Measurements from ENCODE around the gene MAOA. TPM values are rescaled to one million over a fixed set of nuclear protein-coding genes. Genes with fewer than 3 reads are reported as not detected.
"Not testable (repeated sequence)": the region's sequence is repeated elsewhere in the genome, so short reads cannot be mapped to it uniquely, and the experiment has no call there.

MAOA gene
- polyA plus RNA-seq, 12 donors = 0.34 to 7.3 (median 0.92) TPM; not detected in 1

DNA sequence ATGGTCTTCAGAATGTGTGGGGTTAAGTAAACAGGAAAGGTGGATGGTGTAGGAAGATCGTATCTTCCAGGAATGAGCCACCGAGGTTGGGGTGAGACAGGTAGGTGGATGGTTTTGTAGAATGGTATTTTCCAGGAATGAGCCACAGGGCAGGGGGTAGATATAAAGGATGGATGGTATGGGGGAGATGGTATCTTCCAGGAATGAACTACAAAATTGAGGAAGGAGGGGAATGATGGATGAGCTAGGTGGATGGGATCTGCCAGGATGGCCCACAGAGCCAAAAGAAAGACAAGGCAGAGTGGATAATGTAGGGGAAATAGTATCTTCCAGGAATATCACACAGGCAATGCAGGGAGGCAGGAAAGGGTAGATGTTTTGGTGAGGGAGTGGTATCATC, 60.0 kb downstream of the MAOA start:
- DNase-seq = no peak

DNA sequence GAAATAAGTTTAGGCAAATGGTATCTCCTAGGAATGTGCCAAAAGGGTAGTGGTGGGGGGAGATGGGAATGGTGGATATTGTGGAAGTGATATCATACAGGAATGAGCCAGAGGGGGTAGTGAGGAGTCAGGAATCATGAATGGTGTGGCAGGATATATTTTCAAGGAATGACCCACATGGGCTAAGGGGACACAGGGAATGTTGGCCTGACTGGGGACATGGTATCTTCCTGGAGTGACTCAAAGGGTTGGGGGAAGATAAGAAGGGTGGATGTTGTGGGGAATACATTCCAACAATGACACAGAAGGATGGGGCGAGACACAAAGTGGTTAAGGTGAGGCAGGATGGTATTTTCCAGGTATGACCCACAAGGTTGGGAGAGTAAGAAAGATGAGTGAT, 60.6 kb downstream of the MAOA start:
- DNase-seq = no peak

DNA sequence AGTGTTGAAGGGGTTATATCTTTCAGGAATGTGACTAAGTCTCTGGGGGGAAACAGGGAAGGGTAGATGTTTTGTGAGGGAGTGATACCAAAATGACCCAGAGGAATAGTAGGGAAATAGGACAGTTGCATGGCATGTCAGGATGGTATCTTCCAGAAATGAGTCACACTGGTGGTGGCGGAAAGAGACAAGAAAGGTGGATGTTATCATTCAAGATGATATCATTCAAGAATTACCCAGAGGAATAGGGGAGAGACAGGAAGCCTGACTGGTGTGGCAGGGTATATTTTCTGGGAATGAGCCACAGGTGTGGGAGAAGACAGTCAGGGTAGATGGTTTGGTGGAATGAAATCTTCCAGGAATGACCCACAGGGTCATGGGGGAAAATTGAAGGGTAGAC, 61.1 kb downstream of the MAOA start:
- DNase-seq = no peak

DNA sequence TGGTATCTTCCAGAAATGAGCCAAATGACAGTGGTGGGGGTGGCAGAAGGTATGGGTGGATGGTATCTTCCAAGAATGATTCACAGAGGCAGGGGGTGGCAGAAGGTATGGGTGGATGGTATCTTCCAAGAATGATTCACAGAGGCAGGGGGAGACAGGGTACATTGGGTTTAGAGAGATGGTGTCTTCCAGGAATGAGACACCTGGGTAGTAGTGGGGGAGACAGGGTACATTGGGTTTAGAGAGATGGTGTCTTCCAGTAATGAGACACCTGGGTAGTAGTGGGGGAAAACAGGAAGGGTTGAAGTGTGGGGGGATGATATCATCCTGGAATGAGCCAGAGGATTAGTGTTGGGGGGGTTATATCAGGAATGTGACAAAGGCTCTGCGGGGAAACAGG, 62.0 kb downstream of the MAOA start:
- no peak for DNase-seq

DNA sequence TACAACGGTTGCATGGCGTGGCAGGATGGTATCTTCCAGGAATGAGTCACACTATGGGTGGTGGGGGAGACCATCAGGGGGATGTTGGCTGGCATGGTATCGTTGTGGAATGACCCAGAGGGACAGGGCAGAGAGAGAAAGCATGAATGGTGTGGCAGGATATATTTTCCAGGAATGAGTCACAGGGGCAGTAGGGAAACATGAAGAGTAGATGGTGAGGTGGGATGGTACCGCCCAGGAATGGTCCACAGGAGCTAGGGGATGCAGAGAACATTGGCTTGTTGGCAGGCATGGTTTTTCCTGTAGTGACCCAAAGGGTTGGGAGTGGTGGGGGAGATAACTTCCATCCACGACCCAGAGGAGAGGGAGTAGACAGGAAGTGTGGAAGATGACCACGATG, 62.4 kb downstream of the MAOA start:
- DNase-seq = no peak

DNA sequence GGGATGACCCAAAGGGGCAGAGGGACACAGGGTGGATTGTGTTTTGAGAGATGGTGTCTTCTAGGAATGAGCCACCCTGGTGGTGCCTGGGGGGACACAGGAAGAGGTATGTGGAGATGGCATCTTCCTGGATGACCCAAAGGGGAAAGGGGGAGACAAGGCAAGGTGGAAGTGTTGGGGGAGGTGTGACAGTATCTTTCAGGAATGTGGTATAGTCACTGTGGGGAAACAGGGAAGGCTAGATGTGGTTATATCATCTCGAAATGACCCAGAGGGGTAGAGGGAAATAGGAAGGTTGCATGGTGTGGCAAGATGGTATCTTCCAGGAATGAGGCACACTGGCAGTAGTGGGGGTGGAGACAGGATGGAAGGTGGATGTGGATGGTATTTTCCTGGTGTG, 62.9 kb downstream of the MAOA start:
- no peak for DNase-seq

DNA sequence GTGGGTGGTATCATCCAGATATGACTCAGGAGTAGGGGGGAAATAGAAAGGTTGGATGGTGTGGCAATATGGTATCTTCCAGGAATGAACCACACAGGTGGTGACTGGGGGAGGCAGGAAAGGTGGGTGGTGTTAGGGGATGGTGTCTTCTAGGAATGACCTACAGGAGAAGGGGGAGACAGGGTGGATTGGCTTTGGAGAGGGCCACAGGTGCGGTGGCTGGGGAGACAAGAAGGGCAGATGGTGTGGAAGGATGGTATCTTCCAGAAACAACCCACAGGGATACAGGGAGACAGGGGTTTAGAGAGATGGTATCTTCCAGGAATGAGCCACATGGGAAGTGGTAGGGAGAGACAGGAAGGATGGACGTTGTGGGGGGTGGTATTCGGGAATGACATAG, 64.0 kb downstream of the MAOA start:
- no peak for DNase-seq

DNA sequence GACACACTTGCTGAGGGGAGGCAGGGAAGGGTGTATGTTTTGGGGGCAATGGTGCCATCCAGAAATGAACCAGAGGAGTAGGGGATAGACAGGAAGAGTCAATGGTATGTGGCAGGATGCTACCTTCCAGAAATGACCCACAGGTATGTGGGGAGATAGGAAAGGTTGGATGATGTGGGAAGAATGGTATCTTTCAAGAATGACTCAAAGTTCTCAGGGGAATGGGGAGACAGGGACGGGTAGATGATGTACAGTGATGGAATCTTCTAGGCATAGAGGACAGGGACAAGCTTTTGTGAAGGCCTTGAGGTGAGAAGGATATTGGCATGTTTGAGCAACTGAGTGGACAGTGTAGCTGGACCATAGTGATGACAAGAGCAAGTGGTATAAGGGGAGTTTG, 64.9 kb downstream of the MAOA start:
- no peak for DNase-seq

DNA sequence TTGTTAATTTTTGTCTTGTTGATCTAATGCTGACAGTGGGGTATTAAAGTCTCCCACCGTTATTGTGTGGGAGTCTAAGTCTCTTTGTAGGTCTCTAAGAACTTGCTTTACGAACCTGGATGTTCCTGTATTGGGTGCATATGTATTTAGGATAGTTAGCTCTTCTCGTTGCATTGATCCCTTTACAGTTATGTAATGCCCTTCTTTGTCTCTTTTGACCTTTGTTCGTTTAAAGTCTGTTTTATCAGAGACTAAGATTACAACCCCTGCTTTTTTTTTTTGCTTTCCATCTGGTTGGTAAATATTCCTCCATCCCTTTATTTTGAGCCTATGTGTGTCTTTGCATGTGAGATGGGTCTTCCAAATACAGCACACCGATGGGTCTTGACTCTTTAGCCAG, 69.1 kb downstream of the MAOA start:
- DNase-seq = not testable (repeated sequence)

DNA sequence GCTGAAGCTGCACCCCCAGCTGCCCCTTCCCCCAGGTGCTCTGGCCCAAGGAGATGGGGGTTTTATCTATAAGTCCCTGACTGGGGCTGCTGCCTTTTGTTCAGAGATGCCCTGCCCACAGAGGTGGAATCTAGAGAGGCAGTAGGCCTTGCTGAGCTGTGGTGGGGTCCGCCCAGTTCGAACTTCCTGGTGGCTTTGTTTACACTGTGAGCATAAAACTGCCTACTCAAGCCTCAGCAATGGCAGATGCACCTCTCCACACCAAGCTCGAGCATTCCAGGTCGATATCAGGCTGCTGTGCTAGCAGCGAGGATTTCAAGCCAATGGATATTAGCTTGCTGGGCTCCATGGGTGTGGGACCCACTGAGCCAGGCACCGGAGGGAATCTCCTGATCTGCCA, 71.2 kb downstream of the MAOA start:
- not testable (repeated sequence) for DNase-seq

DNA sequence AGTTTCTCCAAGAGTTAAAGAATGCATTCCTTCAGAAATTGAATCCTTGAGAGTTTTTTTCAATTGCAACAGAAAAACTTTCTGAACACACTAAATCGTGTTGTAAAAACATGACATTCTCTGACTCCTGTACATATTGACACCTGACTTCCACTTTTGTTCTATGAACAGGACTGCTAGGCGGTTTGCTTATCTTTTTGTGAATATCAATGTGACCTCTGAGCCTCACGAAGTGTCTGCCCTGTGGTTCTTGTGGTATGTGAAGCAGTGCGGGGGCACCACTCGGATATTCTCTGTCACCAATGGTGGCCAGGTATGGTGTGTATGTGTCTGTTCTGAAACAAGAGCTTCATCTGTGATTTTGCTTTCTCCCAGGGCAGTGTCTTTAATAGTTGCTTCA, 71.9 kb downstream of the MAOA start:
- no peak for DNase-seq

DNA sequence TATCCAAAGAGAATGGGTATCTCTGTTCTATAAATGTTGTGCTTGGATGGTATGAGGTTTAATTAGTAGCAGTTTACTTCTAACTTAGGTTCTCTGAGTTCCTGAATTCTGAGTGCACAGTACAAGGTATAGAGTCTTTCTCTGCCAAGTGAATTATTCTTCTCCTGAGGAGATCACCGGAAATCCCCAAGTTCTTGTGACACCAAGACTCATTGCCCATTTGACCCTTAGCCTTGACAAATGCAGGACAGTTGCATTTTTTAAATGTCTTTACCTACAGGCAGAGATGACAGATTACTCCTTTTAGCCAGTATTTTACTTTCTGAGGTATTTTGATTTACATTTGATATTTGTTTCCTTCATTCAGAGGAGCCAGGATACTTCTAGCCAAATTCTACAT, 72.9 kb downstream of the MAOA start:
- DNase-seq = no peak

DNA sequence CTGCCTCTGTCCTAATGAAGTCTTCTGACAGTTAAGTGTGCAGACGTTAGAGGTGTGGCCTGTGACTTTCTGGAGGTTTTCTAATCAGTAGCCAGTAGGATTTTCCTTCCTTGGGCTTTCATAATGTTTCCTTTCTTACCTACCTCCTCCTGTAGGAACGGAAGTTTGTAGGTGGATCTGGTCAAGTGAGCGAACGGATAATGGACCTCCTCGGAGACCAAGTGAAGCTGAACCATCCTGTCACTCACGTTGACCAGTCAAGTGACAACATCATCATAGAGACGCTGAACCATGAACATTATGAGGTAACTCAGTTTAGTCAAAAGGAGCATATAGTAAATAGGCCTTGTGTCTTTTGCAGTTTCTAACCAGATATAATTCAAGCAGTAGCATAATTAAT, 75.0 kb downstream of the MAOA start:
- no peak for DNase-seq

DNA sequence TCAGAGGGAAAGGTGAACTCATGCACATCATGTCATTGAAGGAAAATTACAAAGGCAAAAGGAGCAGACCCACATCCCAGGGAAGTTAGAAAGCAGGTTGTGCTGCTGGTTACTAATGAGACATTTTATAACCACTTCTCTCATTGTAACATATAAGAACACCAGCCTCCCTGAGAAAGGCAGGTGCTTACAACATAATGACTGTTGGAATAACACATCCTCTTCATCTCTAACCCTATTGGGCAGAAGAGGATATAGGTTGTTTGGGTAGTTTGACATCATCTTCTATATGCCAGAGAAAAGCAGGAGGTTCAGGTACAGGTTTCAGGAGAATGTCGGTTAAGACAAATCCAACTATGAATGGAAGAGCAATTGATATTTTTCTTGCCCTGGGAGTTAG, 77.6 kb downstream of the MAOA start:
- no peak for DNase-seq

DNA sequence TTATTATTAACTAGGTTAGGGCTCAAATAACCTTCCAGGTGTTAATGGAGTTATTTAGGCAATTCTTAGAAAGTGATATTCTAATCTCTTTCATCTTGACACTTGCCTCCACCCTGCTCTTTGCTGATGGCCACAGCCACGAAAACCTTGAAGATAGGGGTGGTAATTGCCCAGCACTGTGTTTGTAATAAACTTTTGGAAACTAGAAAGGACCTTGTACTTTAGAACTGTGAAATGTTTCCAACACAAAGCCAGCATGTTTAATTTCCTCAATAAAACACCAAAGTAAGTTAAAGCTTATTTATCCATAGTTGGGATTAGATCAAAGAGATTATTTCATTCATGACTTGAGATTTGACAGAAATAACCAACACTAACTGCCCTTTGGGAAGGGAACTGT, 78.3 kb downstream of the MAOA start:
- no peak for DNase-seq

DNA sequence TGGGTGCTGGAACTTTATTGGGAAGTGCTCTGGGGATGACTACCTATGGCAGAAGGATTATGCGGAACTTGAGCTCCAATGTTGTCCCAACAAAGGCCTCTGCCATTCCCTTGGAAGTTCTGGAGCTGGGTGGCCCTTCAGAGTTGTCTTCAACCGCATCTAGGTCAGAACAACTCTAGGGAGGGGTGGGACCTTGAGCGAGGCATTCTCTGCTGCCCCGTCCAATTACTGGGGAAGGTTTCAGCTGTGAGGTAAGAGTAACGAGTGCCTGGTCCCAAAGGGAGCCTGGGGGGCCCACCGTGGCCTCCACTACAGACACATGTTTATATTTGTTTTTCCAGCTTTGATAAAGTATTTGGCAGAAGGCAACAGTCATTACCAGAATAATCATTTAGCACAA, 79.4 kb downstream of the MAOA start:
- DNase-seq = no peak

DNA sequence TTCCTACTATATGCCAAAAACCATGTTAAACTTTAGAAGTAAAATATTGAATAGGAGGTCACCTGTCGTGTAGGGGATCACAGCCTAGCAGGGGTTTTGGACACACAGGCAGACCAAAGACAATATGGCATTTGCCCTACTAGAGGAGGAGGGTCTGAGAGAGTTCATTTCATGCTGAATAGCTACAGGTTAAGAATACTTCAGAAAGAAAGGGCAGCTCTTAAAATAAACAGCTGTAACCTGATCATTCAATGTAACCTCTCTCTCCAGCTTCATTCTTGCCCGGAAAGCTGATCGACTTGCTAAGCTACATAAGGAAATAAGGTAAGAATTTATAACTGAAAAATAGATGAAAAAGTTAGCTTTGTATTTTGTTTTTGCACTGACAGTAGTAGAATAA, 79.9 kb downstream of the MAOA start:
- no peak for DNase-seq

DNA sequence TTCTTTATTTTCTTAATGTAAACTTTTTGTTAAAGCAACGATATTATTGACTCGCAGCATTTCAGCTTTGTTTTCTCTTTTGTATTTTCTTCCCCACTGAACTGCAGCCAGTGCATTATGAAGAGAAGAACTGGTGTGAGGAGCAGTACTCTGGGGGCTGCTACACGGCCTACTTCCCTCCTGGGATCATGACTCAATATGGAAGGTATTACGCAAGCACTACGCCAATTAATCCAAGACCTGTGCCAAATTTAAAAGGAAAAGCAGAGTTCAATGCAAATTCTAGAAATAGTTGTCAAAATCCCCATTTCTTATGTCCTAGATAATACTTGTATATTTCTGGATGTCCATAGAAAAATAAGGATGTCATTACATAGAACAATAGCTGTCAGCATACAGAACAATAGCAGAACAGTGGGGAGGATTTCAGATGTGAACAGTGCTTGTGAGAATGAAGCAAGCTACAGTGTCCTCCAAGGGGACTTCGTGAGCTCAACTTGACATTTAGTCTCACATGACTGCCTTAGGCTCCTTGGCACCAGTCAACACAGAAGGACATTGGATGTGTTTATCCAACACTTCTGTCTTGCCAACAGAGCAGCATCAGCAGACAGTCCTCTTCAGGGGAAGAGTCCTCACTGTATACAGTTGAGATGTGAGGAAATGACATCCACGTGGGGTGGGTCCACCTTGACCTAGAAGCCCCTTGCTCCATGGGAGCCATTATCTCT, 85.9 kb downstream of the MAOA start:
- peak; percentile 11 for DNase-seq

DNA sequence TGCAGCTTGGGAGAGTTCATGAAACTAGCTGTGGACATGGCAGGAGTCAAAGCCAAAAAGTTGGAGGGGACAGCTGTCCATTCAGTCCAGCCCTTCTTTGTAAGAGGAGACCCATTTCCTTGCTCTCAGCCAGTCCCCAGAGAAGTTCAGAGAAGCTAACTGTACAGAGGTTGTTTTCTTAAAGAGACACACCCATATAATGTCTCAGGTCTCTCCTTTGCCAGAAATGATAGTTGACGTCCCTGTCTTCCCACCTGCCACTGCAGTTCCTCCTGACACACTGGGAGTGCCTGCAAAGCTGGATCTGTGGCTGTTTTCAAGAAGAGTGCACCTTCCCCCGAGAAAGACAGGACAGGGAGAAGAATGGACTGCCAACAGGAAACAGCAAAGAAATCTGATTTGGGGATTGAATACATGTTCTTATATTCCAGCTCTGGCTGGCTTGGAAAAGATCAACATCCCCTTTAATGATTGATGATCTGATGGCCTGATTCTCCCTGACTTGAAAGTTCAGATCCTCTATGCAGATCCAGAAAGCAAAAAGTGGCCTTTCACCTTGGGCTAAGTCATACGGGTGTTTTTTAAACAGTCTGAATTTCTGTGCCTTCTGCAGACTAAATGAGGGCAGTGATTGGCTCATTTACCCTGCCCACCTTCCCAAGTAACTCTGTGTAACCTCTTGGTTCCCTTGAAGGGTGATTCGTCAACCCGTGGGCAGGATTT, 87.2 kb downstream of the MAOA start:
- DNase-seq = no peak

DNA sequence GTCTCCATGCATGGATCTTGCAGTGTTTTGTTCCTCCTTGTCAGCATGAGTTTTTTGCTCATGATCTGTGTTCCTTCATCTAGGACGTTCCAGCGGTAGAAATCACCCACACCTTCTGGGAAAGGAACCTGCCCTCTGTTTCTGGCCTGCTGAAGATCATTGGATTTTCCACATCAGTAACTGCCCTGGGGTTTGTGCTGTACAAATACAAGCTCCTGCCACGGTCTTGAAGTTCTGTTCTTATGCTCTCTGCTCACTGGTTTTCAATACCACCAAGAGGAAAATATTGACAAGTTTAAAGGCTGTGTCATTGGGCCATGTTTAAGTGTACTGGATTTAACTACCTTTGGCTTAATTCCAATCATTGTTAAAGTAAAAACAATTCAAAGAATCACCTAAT, 88.2 kb downstream of the MAOA start:
- DNase-seq = no peak

DNA sequence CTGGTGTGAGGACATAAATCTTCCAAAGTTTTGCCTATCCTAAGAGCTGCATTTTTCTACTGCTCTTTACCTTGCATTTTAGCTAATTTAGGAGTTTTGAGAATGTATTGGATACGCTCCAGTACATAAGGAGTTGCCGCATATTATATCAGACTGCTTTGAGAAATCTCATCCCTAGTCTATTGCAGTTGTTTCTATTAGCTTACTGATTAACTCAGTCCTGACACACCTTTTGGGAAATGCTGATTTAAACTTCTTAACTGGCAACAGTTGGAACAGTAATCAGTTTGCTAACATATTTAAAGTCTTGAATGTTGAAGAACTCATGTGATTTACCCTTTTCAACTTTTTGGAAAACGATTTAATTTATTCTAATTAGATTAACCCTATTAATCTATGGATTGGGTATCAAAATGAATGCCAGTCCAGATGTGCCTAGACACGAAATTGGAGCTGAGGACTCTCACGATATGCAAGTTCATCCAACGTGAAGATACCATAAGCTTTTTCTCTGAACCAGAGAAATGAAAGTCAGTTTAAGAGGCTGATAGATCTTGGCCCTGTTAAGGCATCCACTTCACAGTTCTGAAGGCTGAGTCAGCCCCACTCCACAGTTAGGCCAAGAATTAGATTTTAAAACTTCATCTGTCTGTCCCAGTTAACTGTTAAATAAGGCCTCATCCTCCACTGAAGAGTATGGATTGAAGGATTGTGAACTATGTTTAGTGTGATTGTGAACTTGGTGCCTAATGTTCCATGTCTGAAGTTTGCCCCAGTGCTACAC, 90.0 kb downstream of the MAOA start:
- no peak for DNase-seq

DNA sequence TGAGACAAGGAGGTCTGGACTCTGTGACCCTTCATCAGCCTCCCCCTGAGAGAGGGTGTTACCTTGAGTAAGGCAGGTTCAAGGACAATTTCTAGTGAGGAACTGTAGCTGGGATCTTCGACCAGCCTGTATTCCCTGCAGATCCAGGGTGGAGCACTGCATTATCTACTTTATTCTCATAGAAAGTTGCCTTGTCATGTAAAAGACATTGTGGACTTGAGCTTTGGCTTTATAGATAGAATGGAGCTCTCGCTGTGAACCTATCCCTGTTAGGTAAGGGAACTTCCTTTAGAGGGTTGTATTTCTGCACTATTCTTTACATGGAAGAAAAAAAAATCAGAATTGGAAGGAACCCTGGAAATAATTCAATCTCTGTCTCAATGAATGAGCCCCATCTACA, 91.4 kb downstream of the MAOA start:
- DNase-seq = no peak

DNA sequence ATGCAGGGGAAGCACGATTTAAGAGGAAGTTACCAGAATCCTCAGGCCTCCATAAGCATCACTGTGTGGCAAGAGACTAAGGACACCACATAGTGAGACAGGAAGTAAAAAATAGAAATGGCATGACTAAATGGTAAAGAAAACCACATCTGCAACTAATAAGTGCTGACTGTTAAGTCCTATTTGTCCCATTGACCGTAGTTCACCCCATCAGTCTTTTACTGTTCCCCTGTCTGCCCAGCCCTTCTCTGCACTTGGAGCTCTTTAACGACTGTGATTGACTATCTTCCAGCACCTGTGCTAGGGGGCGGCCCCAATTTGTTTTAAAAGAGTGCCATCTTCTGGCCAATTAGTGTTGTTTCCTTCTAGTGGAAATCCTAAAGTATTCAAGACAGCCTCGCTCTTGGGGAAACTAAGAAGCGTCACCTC, 94.2 kb downstream of the MAOA start:
- DNase-seq = peak; percentile 31

Data from muscle of arm (tissue), 12 donors.